HEK293 (cell line): ENCODE measurements around the gene RASL10B.

Experiments
- CTCF ChIA-PET: fragments of 350-600 bp; formaldehyde crosslinking; extraction: SDS; loops from one replicate; lab custom pipeline; 2021; ENCODE audit warnings: antibody characterized with exemption; lab: Yijun Ruan, JAX
- POLR2A ChIA-PET: fragments of 300-600 bp; formaldehyde crosslinking; extraction: SDS; loops from one replicate; lab custom pipeline; 2020; ENCODE audit warnings: antibody characterized with exemption, inconsistent platforms; lab: Yijun Ruan, JAX
- H3K27ac ChIP-seq: fragments of 200-500 bp; sonication (Bioruptor generic); 2 replicates; pipeline ENCODE4 v1.5.1; 2014; ENCODE audit warnings: low read depth, low read length, control low read depth, inconsistent platforms; ENCODE audit errors: extremely low read depth
- H3K36me3 ChIP-seq, 2 experiments: fragments of 200-500 bp in 1 of 2; sonication (Bioruptor generic) in 1 of 2; 1 replicate in 1 of 2; 2 replicates in 1 of 2; pipeline ENCODE4 v1.5.1; 2014 to 2017; ENCODE audit warnings: inconsistent platforms in 2 of 2, low read length in 2 of 2; ENCODE audit not compliant: control insufficient read depth in 2 of 2, insufficient read depth in 1 of 2
- H3K4me1 ChIP-seq: fragments of 200-500 bp; sonication (Bioruptor generic); 2 replicates; pipeline ENCODE4 v1.5.1; 2014; ENCODE audit warnings: mild to moderate bottlenecking, low read length, inconsistent platforms; ENCODE audit not compliant: control insufficient read depth, insufficient read depth
- H3K4me3 ChIP-seq: 2 replicates; pipeline ENCODE4 v1.5.1; 2011; ENCODE audit warnings: low read depth, mild to moderate bottlenecking, control low read depth, low read length, moderate library complexity
- H3K9me3 ChIP-seq: fragments of 200-500 bp; sonication (Bioruptor generic); 2 replicates; pipeline ENCODE4 v1.5.1; 2014; ENCODE audit warnings: low read depth, low read length, inconsistent platforms; ENCODE audit not compliant: control insufficient read depth, insufficient read depth
- BCL6B ChIP-seq: fragments of 450-650 bp; formaldehyde crosslinking; IDR thresholded peaks from 2 replicates; pipeline ENCODE4 v1.5.1; 2017; ENCODE audit warnings: missing biosample characterization, missing genetic modification characterization
- FEZF1 ChIP-seq: fragments of 450-650 bp; formaldehyde crosslinking; IDR thresholded peaks from 2 replicates; pipeline ENCODE4 v1.5.1; 2016; ENCODE audit warnings: missing biosample characterization, missing genetic modification characterization
- GLI2 ChIP-seq: fragments of 450-650 bp; formaldehyde crosslinking; IDR thresholded peaks from 2 replicates; pipeline ENCODE4; 2017; ENCODE audit warnings: missing biosample characterization, missing genetic modification characterization, low read depth, borderline replicate concordance
- GLI4 ChIP-seq: fragments of 450-650 bp; formaldehyde crosslinking; IDR thresholded peaks from 2 replicates; pipeline ENCODE4 v1.5.1; 2016; ENCODE audit warnings: missing biosample characterization, missing genetic modification characterization
- KLF1 ChIP-seq: fragments of 450-650 bp; formaldehyde crosslinking; IDR thresholded peaks from 2 replicates; pipeline ENCODE4 v1.5.1; 2016; ENCODE audit warnings: missing biosample characterization, missing genetic modification characterization
- KLF10 ChIP-seq: fragments of 450-650 bp; IDR thresholded peaks from 2 replicates; pipeline ENCODE4 v1.5.1; 2018; ENCODE audit warnings: missing biosample characterization, mild to moderate bottlenecking, missing genetic modification characterization
- MYNN ChIP-seq: fragments of 450-650 bp; formaldehyde crosslinking; IDR thresholded peaks from 2 replicates; pipeline ENCODE4 v1.5.1; 2016; ENCODE audit warnings: missing biosample characterization, missing genetic modification characterization, borderline replicate concordance
- PBX3 ChIP-seq: sonication (generic); formaldehyde crosslinking; IDR thresholded peaks from 2 replicates; pipeline ENCODE4 v1.8.1; 2022; ENCODE audit warnings: mild to moderate bottlenecking, moderate library complexity, missing genetic modification reagents
- PRDM6 ChIP-seq: fragments of 450-650 bp; formaldehyde crosslinking; IDR thresholded peaks from 2 replicates; pipeline ENCODE4 v1.5.1; 2017; ENCODE audit warnings: missing biosample characterization, missing genetic modification characterization
- RBAK ChIP-seq: fragments of 450-650 bp; formaldehyde crosslinking; IDR thresholded peaks from 2 replicates; pipeline ENCODE4 v1.5.1; 2016; ENCODE audit warnings: missing biosample characterization, missing genetic modification characterization
- SCRT2 ChIP-seq: fragments of 450-650 bp; formaldehyde crosslinking; IDR thresholded peaks from 2 replicates; pipeline ENCODE4 v1.5.1; 2016; ENCODE audit warnings: missing biosample characterization, missing genetic modification characterization
- SETDB1 ChIP-seq: IDR thresholded peaks from one replicate; pipeline ENCODE4 v1.6.1; 2017; ENCODE audit warnings: mild to moderate bottlenecking, low read length, moderate library complexity, mixed read lengths; ENCODE audit not compliant: insufficient read length
- SP7 ChIP-seq: fragments of 450-650 bp; formaldehyde crosslinking; IDR thresholded peaks from 2 replicates; pipeline ENCODE4 v1.5.1; 2016; ENCODE audit warnings: missing biosample characterization, missing genetic modification characterization
- ZBTB17 ChIP-seq: fragments of 450-650 bp; formaldehyde crosslinking; IDR thresholded peaks from 2 replicates; pipeline ENCODE4 v1.5.1; 2016; ENCODE audit warnings: missing biosample characterization, missing genetic modification characterization
- ZNF292 ChIP-seq: fragments of 450-650 bp; formaldehyde crosslinking; IDR thresholded peaks from 2 replicates; pipeline ENCODE4 v1.5.1; 2016; ENCODE audit warnings: low read depth, missing biosample characterization, missing genetic modification characterization, borderline replicate concordance
- ZNF302 ChIP-seq: fragments of 450-650 bp; formaldehyde crosslinking; IDR thresholded peaks from 2 replicates; pipeline ENCODE4 v1.5.1; 2016; ENCODE audit warnings: missing biosample characterization, missing genetic modification characterization, low read depth
- ZNF366 ChIP-seq: fragments of 450-650 bp; formaldehyde crosslinking; conservative IDR thresholded peaks from 2 replicates; pipeline ENCODE4 v1.5.1; 2016; ENCODE audit warnings: missing biosample characterization, missing genetic modification characterization
- ZNF501 ChIP-seq: fragments of 450-650 bp; formaldehyde crosslinking; IDR thresholded peaks from 2 replicates; pipeline ENCODE4 v1.5.1; 2016; ENCODE audit warnings: missing biosample characterization, missing genetic modification characterization
- ZNF510 ChIP-seq: fragments of 450-650 bp; formaldehyde crosslinking; IDR thresholded peaks from 2 replicates; pipeline ENCODE4 v1.5.1; 2018; ENCODE audit warnings: mild to moderate bottlenecking, missing genetic modification characterization, missing biosample characterization; ENCODE audit not compliant: insufficient replicate concordance
- ZNF529 ChIP-seq: fragments of 450-650 bp; formaldehyde crosslinking; IDR thresholded peaks from 2 replicates; pipeline ENCODE4 v1.5.1; 2017; ENCODE audit warnings: missing genetic modification characterization, missing biosample characterization; ENCODE audit not compliant: insufficient replicate concordance
- ZNF544 ChIP-seq: fragments of 450-650 bp; formaldehyde crosslinking; IDR thresholded peaks from 2 replicates; pipeline ENCODE4 v1.5.0; 2017; ENCODE audit warnings: missing biosample characterization, missing genetic modification characterization
- ZNF561 ChIP-seq: fragments of 450-650 bp; IDR thresholded peaks from 2 replicates; pipeline ENCODE4 v1.5.1; 2018; ENCODE audit warnings: missing biosample characterization, missing genetic modification characterization, borderline replicate concordance
- ZNF596 ChIP-seq: fragments of 450-650 bp; IDR thresholded peaks from 2 replicates; pipeline ENCODE4 v1.5.0; 2018; ENCODE audit warnings: missing biosample characterization, mild to moderate bottlenecking, missing genetic modification characterization, moderate library complexity
- ZNF623 ChIP-seq: fragments of 450-650 bp; formaldehyde crosslinking; IDR thresholded peaks from 2 replicates; pipeline ENCODE4 v1.5.1; 2016; ENCODE audit warnings: missing biosample characterization, missing genetic modification characterization
- ZNF626 ChIP-seq: fragments of 450-650 bp; sonication (Bioruptor Pico); formaldehyde crosslinking; IDR thresholded peaks from 2 replicates; pipeline ENCODE4 v1.5.1; 2018; ENCODE audit warnings: missing biosample characterization, missing genetic modification characterization, inconsistent platforms
- ZNF654 ChIP-seq: fragments of 450-650 bp; formaldehyde crosslinking; IDR thresholded peaks from 2 replicates; pipeline ENCODE4 v1.5.1; 2016; ENCODE audit warnings: low read depth, missing biosample characterization, missing genetic modification characterization
- ZNF701 ChIP-seq: fragments of 450-650 bp; formaldehyde crosslinking; IDR thresholded peaks from 2 replicates; pipeline ENCODE4 v1.5.1; 2016; ENCODE audit warnings: missing biosample characterization, missing genetic modification characterization
- ZNF768 ChIP-seq: fragments of 450-650 bp; formaldehyde crosslinking; IDR thresholded peaks from 2 replicates; pipeline ENCODE4 v1.5.1; 2018; ENCODE audit warnings: missing biosample characterization, mild to moderate bottlenecking, missing genetic modification characterization
- ZNF776 ChIP-seq: fragments of 450-650 bp; formaldehyde crosslinking; IDR thresholded peaks from 2 replicates; pipeline ENCODE4 v1.5.0; 2017; ENCODE audit warnings: missing biosample characterization, missing genetic modification characterization, borderline replicate concordance
- TF ChIP-seq, protein P1 (sequence below): fragments of 450-650 bp; IDR thresholded peaks from 2 replicates; pipeline ENCODE4 v1.5.1; 2018; ENCODE audit warnings: missing biosample characterization, missing genetic modification characterization
- TF ChIP-seq, protein P2 (sequence below): fragments of 450-650 bp; formaldehyde crosslinking; IDR thresholded peaks from 2 replicates; pipeline ENCODE4 v1.5.1; 2016; ENCODE audit warnings: missing biosample characterization, missing genetic modification characterization

The RASL10B gene

GRCh38 chr17:35763767-35764122, 32.3 kb downstream of the RASL10B start (continued):
- peak; percentile 90 for TF ChIP-seq ZNF623 (tag by site-specific recombination)
- TF ChIP-seq KLF1 = no peak
- no peak for TF ChIP-seq ZNF768 (tag by site-specific recombination)
- 0 out of 2 replicates have a peak, but pooled peaks have one; percentile 75 for TF ChIP-seq RBAK (tag by site-specific recombination)
- TF ChIP-seq ZNF654 (tag by site-specific recombination) = no peak
- no peak for TF ChIP-seq SP7 (tag by site-specific recombination)
- no peak for TF ChIP-seq BCL6B (tag by site-specific recombination)
- TF ChIP-seq ZNF544 = no peak
- no peak for TF ChIP-seq PRDM6 (tag by site-specific recombination)
- TF ChIP-seq ZNF510 = peak; percentile 82
- no peak for TF ChIP-seq SCRT2 (tag by site-specific recombination)
- TF ChIP-seq ZNF776 (tag by site-specific recombination) = no peak

DNA sequence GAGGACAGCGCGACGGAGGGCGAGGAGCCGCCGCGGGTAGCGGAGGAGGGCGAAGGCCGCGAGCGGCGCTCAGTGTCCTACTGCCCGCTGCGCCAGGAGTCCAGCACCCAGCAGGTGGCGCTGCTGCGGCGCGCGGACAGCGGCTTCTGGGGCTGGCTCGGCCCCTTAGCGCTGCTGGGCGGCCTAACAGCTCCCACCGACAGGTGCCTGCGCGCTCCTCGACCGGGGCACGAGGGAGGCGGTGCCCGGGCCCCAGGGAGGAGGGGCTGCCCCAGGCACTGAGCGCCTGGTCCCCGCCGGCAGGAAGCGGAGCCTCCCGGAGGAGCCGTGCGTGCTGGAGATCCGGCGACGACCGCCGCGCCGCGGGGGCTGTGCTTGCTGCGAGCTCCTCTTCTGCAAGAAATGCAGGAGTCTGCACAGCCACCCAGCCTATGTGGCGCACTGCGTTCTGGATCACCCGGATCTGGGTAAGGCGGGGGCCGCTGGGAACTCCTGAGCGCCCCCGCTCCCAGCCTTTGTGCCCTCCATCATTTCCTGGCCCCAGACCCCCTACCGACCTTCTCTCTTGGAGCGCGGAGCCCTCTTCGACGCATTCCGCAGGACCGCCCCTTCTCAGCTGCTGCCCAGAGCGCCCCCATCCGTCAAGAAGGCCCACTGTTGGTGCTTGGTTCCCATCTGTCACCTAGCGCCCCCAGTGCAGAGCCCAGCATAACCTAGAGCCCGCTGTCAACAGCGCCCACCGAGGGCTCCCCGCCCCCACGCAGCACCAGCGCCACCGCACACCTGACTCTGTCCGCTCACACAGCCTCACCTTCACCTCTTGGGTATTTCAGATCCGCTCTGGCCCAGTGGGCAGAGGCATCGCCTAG, 32.9 kb downstream of the RASL10B start:
- peak overlapping the region; percentile 29 for H3K4me3 ChIP-seq
- ChIA-PET CTCF (interaction anchor here (0.5 to 6.2 kb wide), 72 partner anchors 8 to 1880 kb away, joined by 3 to 118 read pairs (median 5); partner anchors contain the start of genes AP2B1, GAS2L2, LIG3 and MMP28), POLR2A (interaction anchor here (0.6 to 2.5 kb wide), 17 partner anchors 17 to 391 kb away, joined by 3 to 85 read pairs (median 4); partner anchors contain the start of genes MMP28, PEX12, RASL10B and RDM1)
- no peaks in the 10 kb centered on the region; the same call in 1 of the 2 replicates for H3K4me1 ChIP-seq
- H3K27ac ChIP-seq = peak overlapping the region; percentile 60; the same call in 1 of the 2 replicates
- no peaks in the 10 kb centered on the region for H3K9me3 ChIP-seq
- no peaks in the 10 kb centered on the region for H3K36me3 ChIP-seq
- TF ChIP-seq, protein P1, sequence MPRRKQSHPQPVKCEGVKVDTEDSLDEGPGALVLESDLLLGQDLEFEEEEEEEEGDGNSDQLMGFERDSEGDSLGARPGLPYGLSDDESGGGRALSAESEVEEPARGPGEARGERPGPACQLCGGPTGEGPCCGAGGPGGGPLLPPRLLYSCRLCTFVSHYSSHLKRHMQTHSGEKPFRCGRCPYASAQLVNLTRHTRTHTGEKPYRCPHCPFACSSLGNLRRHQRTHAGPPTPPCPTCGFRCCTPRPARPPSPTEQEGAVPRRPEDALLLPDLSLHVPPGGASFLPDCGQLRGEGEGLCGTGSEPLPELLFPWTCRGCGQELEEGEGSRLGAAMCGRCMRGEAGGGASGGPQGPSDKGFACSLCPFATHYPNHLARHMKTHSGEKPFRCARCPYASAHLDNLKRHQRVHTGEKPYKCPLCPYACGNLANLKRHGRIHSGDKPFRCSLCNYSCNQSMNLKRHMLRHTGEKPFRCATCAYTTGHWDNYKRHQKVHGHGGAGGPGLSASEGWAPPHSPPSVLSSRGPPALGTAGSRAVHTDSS (tag by site-specific recombination) = no peak
- TF ChIP-seq GLI4 (no peak), ZNF501 (peak; percentile 68), SCRT2 (tag by site-specific recombination) (peak; percentile 96), ZNF292 (tag by site-specific recombination) (no peak), ZNF302 (tag by site-specific recombination) (no peak), FEZF1 (no peak), ZNF701 (tag by site-specific recombination) (no peak), PBX3 (CRISPR knock-in tag) (peak; percentile 41; the same call in 1 of the 2 replicates), ZNF561 (peak; percentile 85; the same call in 1 of the 2 replicates), ZNF626 (tag by site-specific recombination) (no peak), GLI2 (tag by site-specific recombination) (no peak), KLF10 (tag by site-specific recombination) (peak; percentile 43), ZBTB17 (peak; percentile 77), SETDB1 (peak; percentile 78), MYNN (tag by site-specific recombination) (no peak), ZNF596 (tag by site-specific recombination) (no peak), ZNF529 (tag by site-specific recombination) (no peak), ZNF366 (tag by site-specific recombination) (0 out of 2 replicates have a peak, but pooled peaks have one; percentile 12)
- TF ChIP-seq, protein P2, sequence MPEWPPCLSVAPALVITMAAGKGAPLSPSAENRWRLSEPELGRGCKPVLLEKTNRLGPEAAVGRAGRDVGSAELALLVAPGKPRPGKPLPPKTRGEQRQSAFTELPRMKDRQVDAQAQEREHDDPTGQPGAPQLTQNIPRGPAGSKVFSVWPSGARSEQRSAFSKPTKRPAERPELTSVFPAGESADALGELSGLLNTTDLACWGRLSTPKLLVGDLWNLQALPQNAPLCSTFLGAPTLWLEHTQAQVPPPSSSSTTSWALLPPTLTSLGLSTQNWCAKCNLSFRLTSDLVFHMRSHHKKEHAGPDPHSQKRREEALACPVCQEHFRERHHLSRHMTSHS (tag by site-specific recombination) = no peak
